Suprapubic skin (tissue), 4 donors: ENCODE results near the gene CDC25B. TPM values are rescaled to one million over a fixed set of nuclear protein-coding genes. Genes with fewer than 3 reads are reported as not detected.

Source experiments
- DNase-seq, 2 donors: peaks; one replicate each; pipeline ENCODE4 v3.0.0-alpha.2; 2019; ENCODE audit warnings: low spot score in 2 of 2
- H3K27ac ChIP-seq: fragments of 200-600 bp; sonication (generic); one replicate; pipeline ENCODE4 v1.5.1; 2019
- H3K27me3 ChIP-seq: fragments of 200-600 bp; sonication (generic); one replicate; pipeline ENCODE4 v1.5.1; 2019
- H3K36me3 ChIP-seq: fragments of 200-600 bp; sonication (generic); one replicate; pipeline ENCODE4 v1.5.1; 2019
- H3K4me1 ChIP-seq: fragments of 200-600 bp; sonication (generic); one replicate; pipeline ENCODE4 v1.5.1; 2019
- H3K4me3 ChIP-seq: fragments of 200-600 bp; sonication (generic); one replicate; pipeline ENCODE4 v1.5.1; 2019; ENCODE audit warnings: mild to moderate bottlenecking
- H3K9me3 ChIP-seq: fragments of 200-600 bp; sonication (generic); one replicate; pipeline ENCODE4 v1.5.1; 2019
- CTCF ChIP-seq, 2 donors: fragments of 200-600 bp in 1 of 2; fragments of 450-650 bp in 1 of 2; sonication (generic) in 1 of 2; IDR thresholded peaks; one replicate each; pipeline ENCODE4 v1.5.1; 2016 to 2019; ENCODE audit warnings: antibody characterized with exemption in 2 of 2, mild to moderate bottlenecking in 1 of 2, moderate library complexity in 1 of 2
- EP300 ChIP-seq: sonication (generic); formaldehyde crosslinking; IDR thresholded peaks from one replicate; pipeline ENCODE4 v1.6.1; 2017; ENCODE audit warnings: antibody characterized with exemption
- POLR2A ChIP-seq, 2 donors: fragments of 450-650 bp; IDR thresholded peaks; one replicate each; pipeline ENCODE4 v1.6.1; 2017; ENCODE audit warnings: antibody characterized with exemption in 2 of 2, mild to moderate bottlenecking in 2 of 2, moderate library complexity in 2 of 2
- POLR2AphosphoS5 ChIP-seq, 3 donors: sonication (generic); formaldehyde crosslinking; IDR thresholded peaks; one replicate each; pipeline ENCODE4 v1.6.1; 2017; ENCODE audit warnings: antibody characterized with exemption in 3 of 3
- WGBS: methylation state at CpG from one replicate; pipeline ENCODE4 v1.1.5; 2018; 5-methylcytosine and 5-hydroxymethylcytosine counted together
- total RNA-seq, 4 donors: library from RNA; depleted of rRNA; stranded (reverse); fragments of >200 nt; gene quantifications; one replicate each; pipeline ENCODE4 v1.1.0, GENCODE V29; 2016

Gene CDC25B
- total RNA-seq, 4 donors from 2014 or later: 12.7 to 34.4 (median 23.3) TPM

- peaks cover 51% of the 10 kb centered on the region for H3K4me1 ChIP-seq
- DNase-seq: no peak
- H3K27me3 ChIP-seq: no peaks in the 10 kb centered on the region
- H3K4me3 ChIP-seq: no peak overlapping the region
- 85% methylated on average over 12 of the region's 12 CpGs for WGBS
- no peaks in the 10 kb centered on the region for H3K9me3 ChIP-seq
- H3K27ac ChIP-seq: no peak overlapping the region
- H3K36me3 ChIP-seq: no peaks in the 10 kb centered on the region
- TF ChIP-seq POLR2AphosphoS5 (IDR thresholded peaks at IDR 0.05) (no peak), POLR2A (IDR thresholded peaks at IDR 0.05) (no peak), CTCF (IDR thresholded peaks at IDR 0.05) (no peak), EP300 (no peak)
Observed at GRCh38 chr20:3813848-3814581, 17.9 kb downstream of the CDC25B start.

GRCh38 chr20:3814928-3815495, 18.9 kb downstream of the CDC25B start:
- no peaks in the 10 kb centered on the region for H3K36me3 ChIP-seq
- no peak for TF ChIP-seq EP300
- no peak for TF ChIP-seq POLR2AphosphoS5 (IDR thresholded peaks at IDR 0.05)
- no peak for TF ChIP-seq CTCF (IDR thresholded peaks at IDR 0.05)
- no peak for TF ChIP-seq POLR2A (IDR thresholded peaks at IDR 0.05)
- 70% methylated on average over 7 of the region's 7 CpGs for WGBS
- H3K9me3 ChIP-seq: no peaks in the 10 kb centered on the region
- H3K27ac ChIP-seq: no peak overlapping the region
- no peak for DNase-seq
- H3K4me1 ChIP-seq: peaks cover 53% of the 10 kb centered on the region
- H3K27me3 ChIP-seq: no peaks in the 10 kb centered on the region
- no peak overlapping the region for H3K4me3 ChIP-seq

- no peaks in the 10 kb centered on the region for H3K36me3 ChIP-seq
- no peak overlapping the region for H3K4me3 ChIP-seq
- WGBS: 73% methylated on average over 9 of the region's 9 CpGs
- H3K27me3 ChIP-seq: no peaks in the 10 kb centered on the region
- DNase-seq: no peak
- H3K27ac ChIP-seq: no peak overlapping the region
- TF ChIP-seq CTCF (IDR thresholded peaks at IDR 0.05) (no peak), EP300 (no peak), POLR2A (IDR thresholded peaks at IDR 0.05) (no peak), POLR2AphosphoS5 (IDR thresholded peaks at IDR 0.05) (no peak)
- peaks cover 47% of the 10 kb centered on the region for H3K4me1 ChIP-seq
- H3K9me3 ChIP-seq: no peaks in the 10 kb centered on the region
Observed at GRCh38 chr20:3815703-3816315, 19.7 kb downstream of the CDC25B start.

- peak overlapping the region; percentile 49 for H3K27ac ChIP-seq
- H3K9me3 ChIP-seq: no peaks in the 10 kb centered on the region
- H3K4me1 ChIP-seq: peaks cover 34% of the 10 kb centered on the region
- peaks cover 11% of the 10 kb centered on the region for H3K36me3 ChIP-seq
- DNase-seq: no peak
- no peaks in the 10 kb centered on the region for H3K27me3 ChIP-seq
- WGBS: 75% methylated on average over 6 of the region's 8 CpGs
- TF ChIP-seq POLR2AphosphoS5 (IDR thresholded peaks at IDR 0.05) (no peak), CTCF (IDR thresholded peaks at IDR 0.05) (peak; percentile 22 to 42)
- no peak overlapping the region for H3K4me3 ChIP-seq
Observed at GRCh38 chr20:3818155-3819151, 22.3 kb downstream of the CDC25B start.
